Progenitor cell of endocrine pancreas (in vitro differentiated cells): ENCODE data around the gene LTBP4. TPM values are rescaled to one million over a fixed set of nuclear protein-coding genes. Genes with fewer than 3 reads are reported as not detected.
"Not testable (repeated sequence)": the region's sequence is repeated elsewhere in the genome, so short reads cannot be mapped to it uniquely, and the experiment has no call there.

ENCODE experiments used
- DNase-seq: peaks from one replicate; pipeline ENCODE4 v3.0.0; 2021; ENCODE audit warnings: low spot score; ENCODE audit not compliant: unreplicated experiment
- H3K27ac Mint-ChIP-seq: 2 replicates; pipeline ENCODE4 v1.8.0; 2021; ENCODE audit warnings: mild to moderate bottlenecking, moderate library complexity, mixed read lengths
- H3K27me3 Mint-ChIP-seq: 2 replicates; pipeline ENCODE4 v1.8.0; 2021; ENCODE audit warnings: mixed read lengths
- H3K36me3 Mint-ChIP-seq: 2 replicates; pipeline ENCODE4 v1.8.0; 2022; ENCODE audit warnings: mixed read lengths; ENCODE audit not compliant: insufficient read depth
- H3K4me1 Mint-ChIP-seq: 2 replicates; pipeline ENCODE4 v1.8.0; 2021; ENCODE audit warnings: low read depth, mixed read lengths
- H3K4me3 Mint-ChIP-seq: 2 replicates; pipeline ENCODE4 v1.8.0; 2021; ENCODE audit warnings: low read depth, mild to moderate bottlenecking, moderate library complexity, mixed read lengths
- H3K9me3 Mint-ChIP-seq: 2 replicates; pipeline ENCODE4 v1.8.0; 2021; ENCODE audit warnings: low read depth, mixed read lengths
- total RNA-seq: library from RNA; stranded (reverse); gene quantifications from 2 replicates; pipeline ENCODE4 v1.2.1, GENCODE V29; 2021
- TF ChIP-seq, protein P1 (sequence below): fragments of 200-600 bp; sonication (generic); IDR thresholded peaks from one replicate; pipeline ENCODE4 v1.5.0; 2021; ENCODE audit warnings: antibody characterized with exemption, mild to moderate bottlenecking; ENCODE audit not compliant: unreplicated experiment

The LTBP4 gene
- total RNA-seq, 1 donor from 2014 or later, result 25.4 TPM

DNA sequence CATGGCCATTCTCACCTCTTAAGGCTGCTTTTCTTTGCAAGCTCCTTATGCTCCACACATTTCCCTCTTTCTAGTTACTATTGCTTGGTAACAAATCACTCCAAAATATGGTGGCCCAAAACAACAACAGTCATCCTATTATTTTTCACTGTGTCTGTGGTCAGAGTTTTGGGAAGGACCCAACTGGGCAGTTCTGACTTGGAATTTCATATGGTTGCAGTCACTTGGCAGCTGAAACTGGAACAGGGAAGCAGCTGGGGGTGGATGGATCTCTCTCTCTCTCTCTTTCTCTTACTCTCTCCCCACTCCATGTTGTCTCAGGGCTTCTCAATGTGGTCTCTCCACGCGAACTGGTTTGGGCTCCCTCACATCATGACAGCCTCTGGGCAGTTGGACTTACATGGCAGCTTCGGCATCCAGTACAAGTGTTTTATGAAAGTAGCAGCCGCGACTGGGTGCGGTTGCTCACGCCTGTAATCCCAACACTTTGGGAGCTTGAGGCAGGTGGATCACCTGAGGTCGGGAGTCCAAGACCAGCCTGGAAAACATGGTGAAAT lies 49.7 kb downstream of the LTBP4 start:
- no peaks in the 10 kb centered on the region for H3K36me3 Mint-ChIP-seq

DNA sequence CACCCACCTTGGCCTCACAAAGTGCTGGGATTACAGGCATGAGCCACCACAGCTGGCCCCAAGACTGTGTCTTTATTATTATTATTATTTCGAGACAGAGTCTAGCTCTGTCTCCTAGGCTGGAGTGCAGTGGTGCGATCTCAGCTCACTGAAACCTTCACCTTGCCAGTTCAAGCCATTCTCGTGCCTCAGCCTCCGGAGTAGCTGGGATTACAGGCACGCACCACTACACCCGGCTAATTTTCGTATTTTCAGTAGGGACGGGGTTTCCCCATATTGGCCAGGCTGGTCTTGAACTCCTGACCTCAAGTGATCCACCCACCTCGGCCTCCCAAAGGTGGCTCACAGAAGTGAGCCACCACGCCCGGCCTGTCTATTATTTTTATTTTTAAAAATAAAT lies 51.1 kb downstream of the LTBP4 start:
- DNase-seq, H3K27ac Mint-ChIP-seq, H3K4me1 Mint-ChIP-seq, H3K9me3 Mint-ChIP-seq, H3K27me3 Mint-ChIP-seq, H3K4me3 Mint-ChIP-seq, H3K36me3 Mint-ChIP-seq: not testable (repeated sequence)

More for the DNA sequence above, 49.7 kb downstream of the LTBP4 start:
- TF ChIP-seq, protein P1, sequence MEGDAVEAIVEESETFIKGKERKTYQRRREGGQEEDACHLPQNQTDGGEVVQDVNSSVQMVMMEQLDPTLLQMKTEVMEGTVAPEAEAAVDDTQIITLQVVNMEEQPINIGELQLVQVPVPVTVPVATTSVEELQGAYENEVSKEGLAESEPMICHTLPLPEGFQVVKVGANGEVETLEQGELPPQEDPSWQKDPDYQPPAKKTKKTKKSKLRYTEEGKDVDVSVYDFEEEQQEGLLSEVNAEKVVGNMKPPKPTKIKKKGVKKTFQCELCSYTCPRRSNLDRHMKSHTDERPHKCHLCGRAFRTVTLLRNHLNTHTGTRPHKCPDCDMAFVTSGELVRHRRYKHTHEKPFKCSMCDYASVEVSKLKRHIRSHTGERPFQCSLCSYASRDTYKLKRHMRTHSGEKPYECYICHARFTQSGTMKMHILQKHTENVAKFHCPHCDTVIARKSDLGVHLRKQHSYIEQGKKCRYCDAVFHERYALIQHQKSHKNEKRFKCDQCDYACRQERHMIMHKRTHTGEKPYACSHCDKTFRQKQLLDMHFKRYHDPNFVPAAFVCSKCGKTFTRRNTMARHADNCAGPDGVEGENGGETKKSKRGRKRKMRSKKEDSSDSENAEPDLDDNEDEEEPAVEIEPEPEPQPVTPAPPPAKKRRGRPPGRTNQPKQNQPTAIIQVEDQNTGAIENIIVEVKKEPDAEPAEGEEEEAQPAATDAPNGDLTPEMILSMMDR, result no peak
- Mint-ChIP-seq H3K27ac (no peak overlapping the region), H3K9me3 (no peaks in the 10 kb centered on the region), H3K27me3 (no peaks in the 10 kb centered on the region), H3K4me1 (peaks cover 5% of the 10 kb centered on the region), H3K4me3 (no peak overlapping the region)
- DNase-seq, result no peak

DNA sequence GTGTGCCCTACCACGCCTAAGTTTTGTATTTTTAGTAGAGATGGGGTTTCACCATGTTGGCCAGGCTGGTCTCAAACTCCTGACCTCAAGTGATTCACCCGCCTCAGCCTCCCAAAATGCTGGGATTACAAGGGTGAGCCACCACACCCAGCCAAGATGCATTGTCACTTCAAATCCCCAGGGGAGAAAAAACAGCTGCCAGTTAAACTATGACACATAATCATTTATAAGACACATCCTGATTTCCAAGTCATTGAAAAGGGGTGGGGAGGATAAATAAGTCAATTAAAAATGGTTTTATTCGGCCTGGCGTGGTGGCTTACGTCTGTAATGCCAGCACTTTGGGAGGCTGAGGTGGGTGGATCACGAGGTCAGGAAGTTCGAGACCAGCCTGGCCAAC lies 54.5 kb downstream of the LTBP4 start:
- DNase-seq, H3K27me3 Mint-ChIP-seq, H3K36me3 Mint-ChIP-seq, H3K4me1 Mint-ChIP-seq, H3K4me3 Mint-ChIP-seq, H3K9me3 Mint-ChIP-seq, H3K27ac Mint-ChIP-seq: not testable (repeated sequence)

DNA sequence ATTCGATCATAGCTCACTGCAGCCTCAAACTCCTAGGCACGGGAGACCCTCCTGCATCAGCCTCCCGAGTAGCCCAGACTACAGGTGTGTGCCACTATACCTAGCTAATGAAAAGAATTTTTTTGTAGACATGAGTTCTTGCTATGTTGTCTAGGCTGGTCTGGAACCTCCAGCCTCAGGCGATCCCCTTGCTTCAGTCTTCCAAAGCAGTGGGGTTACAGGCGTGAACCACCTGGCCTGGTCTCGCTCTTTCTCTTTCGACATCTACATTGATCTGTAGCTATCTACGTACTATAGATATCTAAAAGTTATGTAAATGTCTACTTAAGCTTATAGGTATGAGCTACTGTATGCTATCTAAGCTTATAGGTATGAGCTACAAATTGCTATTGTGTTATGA lies 56.9 kb downstream of the LTBP4 start:
- Mint-ChIP-seq H3K9me3 (no peaks in the 10 kb centered on the region), H3K36me3 (no peaks in the 10 kb centered on the region), H3K27ac (no peak overlapping the region), H3K4me1 (no peaks in the 10 kb centered on the region), H3K4me3 (no peak overlapping the region), H3K27me3 (peaks cover 5% of the 10 kb centered on the region)
- no peak for DNase-seq
- TF ChIP-seq, protein P1, result no peak

DNA sequence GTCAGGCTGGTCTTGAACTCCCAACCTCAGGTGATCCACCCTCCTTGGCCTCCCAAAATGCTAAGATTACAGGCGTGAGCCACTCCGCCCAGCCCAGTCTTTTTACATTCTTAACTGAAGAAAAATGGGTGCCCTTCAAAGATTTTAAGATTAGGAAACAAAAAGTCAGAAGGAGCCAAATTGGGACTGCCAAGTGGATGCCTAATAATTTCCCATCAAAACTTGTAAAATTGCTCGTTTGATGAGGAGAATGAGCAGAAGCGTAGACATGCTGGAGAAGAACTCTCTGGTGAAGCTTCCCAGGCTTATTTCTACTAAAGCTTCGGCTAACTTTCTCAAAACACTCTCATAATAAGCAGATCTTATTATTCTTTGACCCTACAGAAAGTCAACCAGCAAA lies 57.9 kb downstream of the LTBP4 start:
- TF ChIP-seq, protein P1, result no peak
- H3K9me3 Mint-ChIP-seq, result no peaks in the 10 kb centered on the region
- peaks cover 15% of the 10 kb centered on the region for H3K27me3 Mint-ChIP-seq
- no peaks in the 10 kb centered on the region for H3K4me1 Mint-ChIP-seq
- no peaks in the 10 kb centered on the region for H3K36me3 Mint-ChIP-seq
- H3K4me3 Mint-ChIP-seq, result no peak overlapping the region
- H3K27ac Mint-ChIP-seq, result no peak overlapping the region
- no peak for DNase-seq

DNA sequence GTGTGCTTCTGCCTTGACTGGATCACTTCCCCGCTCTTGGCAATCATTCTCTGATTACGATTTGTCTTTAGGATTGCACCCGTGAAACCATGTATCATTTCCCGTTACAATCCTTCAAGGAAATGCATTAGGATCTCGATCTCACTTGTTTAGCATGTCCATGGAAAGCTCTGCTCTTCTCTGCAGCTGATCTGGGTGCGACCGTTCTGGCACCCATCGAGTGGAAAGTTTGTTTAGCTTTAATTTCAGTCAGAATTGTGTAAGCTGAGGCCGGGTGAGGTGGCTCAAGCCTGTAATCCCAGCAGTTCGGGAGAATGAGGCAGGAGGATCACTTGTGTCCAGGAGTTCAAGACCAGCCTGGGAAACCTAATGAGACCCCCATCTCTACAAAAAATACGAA lies 58.4 kb downstream of the LTBP4 start:
- H3K36me3 Mint-ChIP-seq, result no peaks in the 10 kb centered on the region
- H3K4me3 Mint-ChIP-seq, result no peak overlapping the region
- peaks cover 15% of the 10 kb centered on the region for H3K27me3 Mint-ChIP-seq
- no peak for DNase-seq
- no peaks in the 10 kb centered on the region for H3K9me3 Mint-ChIP-seq
- H3K4me1 Mint-ChIP-seq, result no peaks in the 10 kb centered on the region
- TF ChIP-seq, protein P1, result no peak
- H3K27ac Mint-ChIP-seq, result no peak overlapping the region
